CD14-positive monocyte (primary cell): ENCODE measurements around the gene ATOX1. TPM values are rescaled to one million over a fixed set of nuclear protein-coding genes. Genes with fewer than 3 reads are reported as not detected.

Experiments
- DNase-seq, 3 donors: peaks; one replicate each; pipeline ENCODE4 v3.0.0-alpha.2; 2011 to 2022
- H2AFZ ChIP-seq: 2 replicates; pipeline ENCODE4 v1.6.0; 2012; ENCODE audit warnings: mild to moderate bottlenecking, low read depth, low read length, inconsistent platforms; ENCODE audit not compliant: insufficient read depth, poor library complexity, severe bottlenecking
- H3K27ac ChIP-seq, 2 donors: 1 replicate in 1 of 2; 2 replicates in 1 of 2; pipeline ENCODE4 v1.5.1; 2012 to 2013; ENCODE audit warnings: low read length in 2 of 2, control low read depth in 1 of 2, inconsistent platforms in 1 of 2, low read depth in 1 of 2, mild to moderate bottlenecking in 1 of 2
- H3K27me3 ChIP-seq, 2 donors: one replicate each; pipeline versions ENCODE4 v1.6.0 to v1.6.1; 2011 to 2013; ENCODE audit warnings: low read length in 2 of 2; ENCODE audit not compliant: control insufficient read depth in 2 of 2, insufficient read depth in 2 of 2
- H3K36me3 ChIP-seq, 2 donors: replicated peaks in 1 of 2; 1 replicate in 1 of 2; 2 replicates in 1 of 2; pipeline versions ENCODE4 v1.5.1 to v1.6.1; 2012 to 2013; ENCODE audit warnings: low read length in 2 of 2, control low read depth in 1 of 2, inconsistent platforms in 1 of 2, mild to moderate bottlenecking in 1 of 2; ENCODE audit not compliant: insufficient read depth in 2 of 2, control insufficient read depth in 1 of 2
- H3K4me1 ChIP-seq, 2 donors: 1 replicate in 1 of 2; 2 replicates in 1 of 2; pipeline versions ENCODE4 v1.5.1 to v1.6.1; 2012 to 2013; ENCODE audit warnings: low read length in 2 of 2, control low read depth in 1 of 2, inconsistent platforms in 1 of 2, mild to moderate bottlenecking in 1 of 2, moderate library complexity in 1 of 2; ENCODE audit not compliant: insufficient read depth in 2 of 2, control insufficient read depth in 1 of 2
- H3K4me2 ChIP-seq: replicated peaks from 2 replicates; pipeline ENCODE3; 2012; ENCODE audit warnings: low read length, moderate library complexity, mild to moderate bottlenecking; ENCODE audit not compliant: poor library complexity, severe bottlenecking; ENCODE audit errors: extremely low read depth
- H3K4me3 ChIP-seq, 3 experiments: fragments of 200-600 bp in 1 of 3; sonication (generic) in 1 of 3; replicated peaks in 1 of 3; 1 replicate in 2 of 3; 2 replicates in 1 of 3; pipeline ENCODE4 v1.5.1; 2011 to 2013; ENCODE audit warnings: low read length in 3 of 3, mild to moderate bottlenecking in 3 of 3, control low read depth in 2 of 3, low read depth in 2 of 3, inconsistent platforms in 1 of 3, moderate library complexity in 1 of 3
- H3K79me2 ChIP-seq: 2 replicates; pipeline ENCODE4 v1.6.0; 2012; ENCODE audit warnings: mild to moderate bottlenecking, control low read depth, inconsistent platforms, low read length, moderate library complexity; ENCODE audit not compliant: insufficient read depth
- H3K9ac ChIP-seq: 2 replicates; pipeline ENCODE4 v1.6.0; 2017; ENCODE audit warnings: low read length, mild to moderate bottlenecking; ENCODE audit not compliant: insufficient read depth, poor library complexity, severe bottlenecking
- H3K9me3 ChIP-seq, 2 donors: replicated peaks in 1 of 2; 1 replicate in 1 of 2; 2 replicates in 1 of 2; pipeline versions ENCODE4 v1.5.1 to v1.6.1; 2012 to 2013; ENCODE audit warnings: low read length in 2 of 2, control low read depth in 1 of 2; ENCODE audit not compliant: control insufficient read depth in 1 of 2, insufficient read depth in 1 of 2
- H4K20me1 ChIP-seq: 2 replicates; pipeline ENCODE4 v1.6.0; 2012; ENCODE audit warnings: mild to moderate bottlenecking, low read length, control low read depth, moderate library complexity; ENCODE audit not compliant: insufficient read depth
- H3K27ac Mint-ChIP-seq, 7 donors: one replicate each; pipeline ENCODE4 v1.8.0; 2020; ENCODE audit warnings: mild to moderate bottlenecking in 7 of 7, mixed read lengths in 7 of 7, moderate library complexity in 6 of 7, inconsistent platforms in 2 of 7
- H3K27me3 Mint-ChIP-seq, 3 donors: one replicate each; pipeline ENCODE4 v1.8.0; 2021 to 2022; ENCODE audit warnings: low read depth in 3 of 3, mild to moderate bottlenecking in 3 of 3, mixed read lengths in 3 of 3, moderate library complexity in 3 of 3, inconsistent platforms in 1 of 3
- H3K36me3 Mint-ChIP-seq, 2 donors: one replicate each; pipeline ENCODE4 v1.8.0; 2020; ENCODE audit warnings: mixed read lengths in 2 of 2, inconsistent platforms in 1 of 2, mild to moderate bottlenecking in 1 of 2
- H3K4me1 Mint-ChIP-seq: one replicate; pipeline ENCODE4 v1.8.0; 2020; ENCODE audit warnings: mild to moderate bottlenecking, mixed read lengths
- H3K4me3 Mint-ChIP-seq, 2 donors: one replicate each; pipeline ENCODE4 v1.8.0; 2020; ENCODE audit warnings: mild to moderate bottlenecking in 2 of 2, mixed read lengths in 2 of 2, moderate library complexity in 1 of 2
- H3K9me3 Mint-ChIP-seq, 7 donors: one replicate each; pipeline ENCODE4 v1.8.0; 2020 to 2022; ENCODE audit warnings: mixed read lengths in 7 of 7, mild to moderate bottlenecking in 6 of 7, moderate library complexity in 6 of 7, inconsistent platforms in 2 of 7
- CTCF ChIP-seq: fragments of 200-600 bp; IDR thresholded peaks from one replicate; pipeline ENCODE4 v1.8.0; 2022; ENCODE audit warnings: antibody characterized with exemption, mild to moderate bottlenecking
- WGBS: methylation state at CpG from one replicate; pipeline ENCODE4 v1.1.5; 2013; ENCODE audit warnings: missing lambda C conversion rate; ENCODE audit not compliant: insufficient coverage; 5-methylcytosine and 5-hydroxymethylcytosine counted together
- intact Hi-C, 2 donors: fragments of 100-400 bp; cut with micrococcal nuclease; formaldehyde crosslinking; loops; one replicate each; pipeline versions ENCODE4 v1.15.0 to v1.15.1; 2023
- polyA minus RNA-seq: library from RNA; depleted of rRNA, polyadenylated mRNA; stranded (reverse); fragments of >200 nt; gene quantifications from 2 replicates; pipeline ENCODE4 v1.2.3, GENCODE V29; 2012
- polyA plus RNA-seq, 3 donors: library from polyadenylated mRNA; depleted of rRNA in 1 of 3; unstranded in 2 of 3; stranded (reverse) in 1 of 3; fragments of 300-500 nt in 2 of 3; fragments of >200 nt in 1 of 3; fragmentation: Illumina TruSeq in 2 of 3; gene quantifications; 1 replicate in 2 of 3; 2 replicates in 1 of 3; pipeline ENCODE4 v1.2.3, GENCODE V29; 2012 to 2021
- total RNA-seq, 12 experiments: library from RNA in 1 of 12; stranded (reverse) in 1 of 12; fragments of 120-200 nt in 1 of 12; gene quantifications; one replicate each; pipeline ENCODE4 v1.2.4 and lab custom pipeline; 2013 to 2026; ENCODE audit warnings: mixed read lengths in 6 of 12, inconsistent platforms in 1 of 12

Gene ATOX1
- 54.2 TPM for total RNA-seq (2013)
- 100 to 1,000 TPM in 2 of 3 donors, 10 to 100 TPM in 1; 89.9 to 149 (median 148) TPM for polyA plus RNA-seq
- 38.7 and 43.7 TPM in 2 replicates for polyA minus RNA-seq
- total RNA-seq (lab: John Stamatoyannopoulos, UW), result 8.5 to 19.9 (median 14.1) reads per million in 11 experiments

GRCh38 chr5:151758430-151759241, at the start of gene ATOX1:
Gene ATOX1 (minus strand): TSS chr5:151758631. CDS start chr5:151758551, 80 bp downstream.
- intact Hi-C loops, result loop anchor here in 1 of 2 donors (2.0 kb wide), 1 partner anchor 14 kb away; no protein-coding TSS in a partner anchor
- peaks cover 27 to 33% of the 10 kb centered on the region in 2 donors for H3K4me1 ChIP-seq
- peak within 1 kb of the TSS; percentile 73 to 97 for H3K27ac ChIP-seq
- peaks cover 0 to 2% of the 10 kb centered on the region in 2 donors for H3K36me3 ChIP-seq
- Mint-ChIP-seq H3K36me3 (peaks cover 2 to 3% of the 10 kb centered on the region in 2 donors), H3K4me3 (peak within 1 kb of the TSS; percentile 90 to 95), H3K27ac (peak within 1 kb of the TSS; percentile 88 to 97 (median 93)), H3K27me3 (peaks cover 0 to 3% (median 1%) of the 10 kb centered on the region in 3 donors), H3K4me1 (peaks cover 36% of the 10 kb centered on the region), H3K9me3 (no peaks in the 10 kb centered on the region)
- DNase-seq, result peak; percentile 90 to 92 (median 92)
- peak within 1 kb of the TSS; percentile 63 to 99 (median 84) for H3K4me3 ChIP-seq
- no peaks in the 10 kb centered on the region for H3K9me3 ChIP-seq
- TF ChIP-seq CTCF, result peak; percentile 14
- peaks cover 10% of the 10 kb centered on the region for H4K20me1 ChIP-seq
- peaks cover 46% of the 10 kb centered on the region for H3K79me2 ChIP-seq
- peak within 1 kb of the TSS; percentile 92 for H3K9ac ChIP-seq
- no peaks in the 10 kb centered on the region for H3K27me3 ChIP-seq
- peak within 1 kb of the TSS; percentile 96 for H3K4me2 ChIP-seq
- H2AFZ ChIP-seq, result peak within 1 kb of the TSS; percentile 89
- under 1% methylated on average over 48 of the region's 61 CpGs for WGBS

GRCh38 chr5:151805414-151806223, 47.2 kb upstream of the ATOX1 start:
- H3K36me3 Mint-ChIP-seq, result peaks cover 69 to 85% of the 10 kb centered on the region in 2 donors
- no peak for DNase-seq

More at GRCh38 chr5:151805414-151806223, 47.2 kb upstream of the ATOX1 start:
- Histone ChIP-seq H3K27me3 (no peaks in the 10 kb centered on the region), H2AFZ (no peak overlapping the region), H3K9ac (no peak overlapping the region), H3K9me3 (no peaks in the 10 kb centered on the region), H3K36me3 (peaks cover 68 to 95% of the 10 kb centered on the region in 2 donors), H3K27ac (no peak overlapping the region), H3K4me1 (no peaks in the 10 kb centered on the region), H4K20me1 (no peaks in the 10 kb centered on the region), H3K79me2 (no peaks in the 10 kb centered on the region), H3K4me3 (no peak overlapping the region), H3K4me2 (no peak overlapping the region)
- H3K4me3 Mint-ChIP-seq, result no peak overlapping the region
- no peaks in the 10 kb centered on the region for H3K4me1 Mint-ChIP-seq
- peaks cover 0 to 2% (median 2%) of the 10 kb centered on the region in 3 donors for H3K27me3 Mint-ChIP-seq
- 100% methylated on average over 1 of the region's 3 CpGs for WGBS
- no peaks in the 10 kb centered on the region for H3K9me3 Mint-ChIP-seq
- intact Hi-C loops, result no loop called here
- TF ChIP-seq CTCF, result no peak
- peak overlapping the region in 3 of 7 donors; percentile 5 to 14 (median 8) for H3K27ac Mint-ChIP-seq
